Activated naive CD4-positive, alpha-beta T cell (primary cell): ENCODE measurements around the gene NT5C2.
"Not testable (repeated sequence)": the region's sequence is repeated elsewhere in the genome, so short reads cannot be mapped to it uniquely, and the experiment has no call there.

Source experiments
- DNase-seq, 4 experiments: peaks; one replicate each; lab custom pipeline; 2025; lab: John Stamatoyannopoulos, UW

The NT5C2 gene

GRCh38 chr10:103193107-103193819 is at the start of gene NT5C2:
NT5C2 (minus strand) TSS chr10:103193272; CDS start chr10:103174958, 18,314 bp downstream.
- peak; percentile 22 to 78 (median 62) for DNase-seq

GRCh38 chr10:103241262-103242011 is 48.4 kb upstream of the NT5C2 start:
- no peak for DNase-seq

- DNase-seq = no peak
Observed at GRCh38 chr10:103238506-103239252, 45.6 kb upstream of the NT5C2 start.

GRCh38 chr10:103235775-103236174 is 42.7 kb upstream of the NT5C2 start:
- DNase-seq = no peak

- DNase-seq = no peak
Observed at GRCh38 chr10:103232772-103233488, 39.9 kb upstream of the NT5C2 start.

GRCh38 chr10:103232131-103232673 is 39.1 kb upstream of the NT5C2 start:
- DNase-seq = no peak

- no peak for DNase-seq
Observed at GRCh38 chr10:103231047-103231551, 38.0 kb upstream of the NT5C2 start.

- no peak for DNase-seq
Observed at GRCh38 chr10:103227416-103227815, 34.3 kb upstream of the NT5C2 start.

- DNase-seq = no peak
Observed at GRCh38 chr10:103225939-103226338, 32.9 kb upstream of the NT5C2 start.

- not testable (repeated sequence) for DNase-seq
Observed at GRCh38 chr10:103224721-103225120, 31.6 kb upstream of the NT5C2 start.

GRCh38 chr10:103224133-103224532 is 31.1 kb upstream of the NT5C2 start:
- no peak for DNase-seq

- DNase-seq = not testable (repeated sequence)
Observed at GRCh38 chr10:103216362-103216761, 23.3 kb upstream of the NT5C2 start.

- DNase-seq = no peak
Observed at GRCh38 chr10:103215601-103216000, 22.5 kb upstream of the NT5C2 start.

- not testable (repeated sequence) for DNase-seq
Observed at GRCh38 chr10:103210262-103210661, 17.2 kb upstream of the NT5C2 start.

- not testable (repeated sequence) for DNase-seq
Observed at GRCh38 chr10:103207643-103208042, 14.6 kb upstream of the NT5C2 start.

GRCh38 chr10:103207141-103207540 is 14.1 kb upstream of the NT5C2 start:
- DNase-seq = no peak

- not testable (repeated sequence) for DNase-seq
Observed at GRCh38 chr10:103206715-103207114, 13.6 kb upstream of the NT5C2 start.

- DNase-seq = not testable (repeated sequence)
Observed at GRCh38 chr10:103205401-103205800, 12.3 kb upstream of the NT5C2 start.

- DNase-seq = no peak
Observed at GRCh38 chr10:103204353-103205255, 11.5 kb upstream of the NT5C2 start.

GRCh38 chr10:103203466-103203865 is 10.4 kb upstream of the NT5C2 start:
- DNase-seq = no peak
